Measurements from ENCODE around the gene CNTN4.

DNA sequence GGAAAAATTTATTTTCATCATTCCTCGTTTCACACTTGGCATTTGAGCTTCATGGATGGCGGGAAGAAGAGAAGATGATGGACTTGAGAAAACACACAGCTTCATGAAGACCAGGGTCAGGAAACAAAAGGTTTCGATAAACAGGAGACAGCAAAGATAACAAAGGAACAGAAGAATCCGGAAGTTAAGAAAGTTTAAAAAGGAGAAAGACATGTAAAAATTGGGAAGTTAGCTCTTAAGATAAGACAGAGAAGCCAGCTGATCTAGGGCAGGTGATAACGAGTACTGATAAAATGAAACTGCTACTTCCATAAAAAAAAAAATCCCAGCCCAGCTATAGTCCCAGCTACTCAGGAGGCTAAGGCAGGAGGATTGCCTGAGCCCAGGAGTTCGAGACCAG, 987.6 kb downstream of the CNTN4 start:
- no peak for TF ChIP-seq EZH2 (IDR thresholded peaks at IDR 0.05)
- TF ChIP-seq POLR2AphosphoS5 (IDR thresholded peaks at IDR 0.05; ENCODE audit: borderline replicate concordance, low read depth, low read length) = no peak

Measured in SK-N-MC (cell line).